ENCODE measurements around the gene GRIN2B. TPM values are rescaled to one million over a fixed set of nuclear protein-coding genes. Genes with fewer than 3 reads are reported as not detected.
A peak's percentile ranks its signal among the peaks of the same experiment; 100 is the strongest.

Gene GRIN2B
- polyA plus RNA-seq, 4 donors = 0.22 to 0.99 (median 0.92) TPM

DNA sequence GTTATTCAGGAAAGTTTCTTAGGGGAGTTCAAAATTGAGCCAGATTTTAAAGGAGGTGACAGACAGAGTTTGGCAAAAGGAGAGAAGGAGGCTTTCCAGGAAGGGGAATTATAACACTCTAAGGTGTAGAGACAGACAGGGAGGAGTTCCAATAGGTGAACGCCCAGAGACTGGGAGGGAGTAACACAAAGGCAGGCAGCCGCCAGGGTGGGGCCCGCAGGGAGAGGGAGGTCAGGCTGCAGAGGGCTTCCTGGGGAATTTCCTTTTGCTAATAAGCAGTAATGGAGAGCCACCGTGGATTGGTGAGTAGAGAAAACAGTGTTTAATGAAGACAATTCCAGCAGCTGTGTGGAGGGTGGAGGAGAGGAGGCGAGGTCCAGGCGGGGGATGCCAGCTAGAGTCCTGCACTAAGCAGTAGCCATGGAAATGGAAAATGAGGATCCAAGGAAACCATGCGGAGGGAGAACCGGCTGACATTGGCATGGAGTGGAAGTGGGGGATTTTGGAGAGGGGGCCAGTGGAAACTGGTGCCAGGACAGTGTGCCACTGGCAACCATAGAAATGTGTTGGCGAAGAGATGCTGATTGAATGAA, 22.2 kb downstream of the GRIN2B start:
- no peak for DNase-seq (ENCODE audit: low read depth in 4 of 4, low spot score in 3 of 4)

DNA sequence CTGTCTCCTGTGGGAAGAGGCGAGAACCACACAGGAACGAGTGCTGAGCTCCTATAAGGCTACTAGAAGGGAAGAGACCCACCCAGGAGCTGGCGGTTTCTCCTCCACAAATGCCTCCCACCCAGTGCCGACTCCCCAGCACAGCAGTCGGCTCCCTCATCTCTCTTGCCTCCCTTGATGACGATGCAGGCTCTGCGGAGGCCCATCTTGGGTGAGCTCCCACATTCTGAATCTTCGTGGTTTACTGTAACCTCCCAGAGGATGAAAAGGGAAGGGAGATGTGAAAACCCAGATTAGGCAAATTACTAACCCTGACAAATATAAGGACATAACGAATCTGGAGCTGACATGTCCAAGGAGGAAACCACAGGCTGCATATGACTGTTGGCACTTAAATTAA, 23.8 kb downstream of the GRIN2B start:
- no peak for DNase-seq (ENCODE audit: low read depth in 4 of 4, low spot score in 3 of 4)

DNA sequence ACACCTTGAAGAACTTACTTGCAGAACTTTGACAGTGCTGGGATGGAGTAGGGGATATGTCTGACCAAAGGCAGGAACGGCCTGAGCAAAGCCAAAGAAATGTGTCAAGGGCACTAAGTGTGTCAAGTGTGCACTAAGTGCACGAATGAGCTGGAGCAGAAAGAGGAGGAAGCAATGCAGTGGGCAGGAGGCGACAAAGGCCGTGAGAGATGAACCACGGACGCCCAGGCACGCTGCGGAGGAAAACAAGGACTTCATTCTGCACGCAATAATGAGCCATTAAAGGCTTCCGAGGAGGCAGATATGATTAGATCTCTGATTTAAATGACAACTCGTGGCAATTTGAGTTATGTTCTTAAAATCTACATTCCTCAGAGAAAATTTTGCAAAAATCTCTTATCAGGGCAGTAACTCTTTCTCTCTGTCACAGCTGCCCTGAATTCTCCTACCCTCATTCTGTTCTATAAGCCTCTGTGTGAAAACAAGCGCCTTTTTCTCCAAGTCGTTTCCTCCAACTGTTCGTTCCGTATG, 25.3 kb downstream of the GRIN2B start:
- no peak for DNase-seq (ENCODE audit: low read depth in 4 of 4, low spot score in 3 of 4)

DNA sequence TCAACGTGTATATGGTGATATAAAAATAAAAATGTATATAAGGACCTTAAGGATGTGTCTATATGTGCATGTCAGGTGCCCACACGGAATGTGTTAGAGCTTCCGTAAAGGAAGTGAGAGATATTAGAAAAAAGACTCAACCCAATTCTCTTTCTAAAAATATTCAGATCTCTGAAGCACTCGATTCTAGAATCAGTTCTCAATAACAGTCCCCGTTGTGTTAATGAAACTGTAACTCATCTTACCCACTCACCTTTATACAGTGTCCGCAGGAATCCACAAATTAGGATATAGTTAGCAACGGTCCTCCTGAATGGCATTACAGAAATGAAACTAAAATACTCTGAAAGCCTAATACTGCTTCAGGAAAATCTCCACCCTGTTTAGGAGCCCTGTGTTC, 29.3 kb downstream of the GRIN2B start:
- DNase-seq (ENCODE audit: low read depth in 4 of 4, low spot score in 3 of 4) = no peak

DNA sequence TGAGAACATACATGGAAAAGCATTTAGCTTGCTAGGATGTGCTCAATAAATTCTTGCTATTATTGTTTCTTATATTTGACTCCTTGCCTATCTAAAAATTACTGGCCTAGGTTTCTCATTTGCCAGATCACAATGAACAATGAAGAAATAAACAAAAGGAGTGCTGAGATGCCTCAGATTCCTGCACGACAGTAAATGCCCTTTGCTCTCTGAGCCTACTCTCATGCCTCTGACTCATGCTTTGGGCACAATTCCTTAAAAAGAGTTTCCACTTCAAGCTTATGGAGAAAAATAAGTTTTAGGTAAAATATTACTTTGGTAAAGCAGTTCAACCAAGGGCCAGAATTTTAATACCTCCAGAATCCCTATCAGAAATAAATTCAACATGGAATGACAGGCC, 30.9 kb downstream of the GRIN2B start:
- DNase-seq (ENCODE audit: low read depth in 4 of 4, low spot score in 3 of 4) = no peak

DNA sequence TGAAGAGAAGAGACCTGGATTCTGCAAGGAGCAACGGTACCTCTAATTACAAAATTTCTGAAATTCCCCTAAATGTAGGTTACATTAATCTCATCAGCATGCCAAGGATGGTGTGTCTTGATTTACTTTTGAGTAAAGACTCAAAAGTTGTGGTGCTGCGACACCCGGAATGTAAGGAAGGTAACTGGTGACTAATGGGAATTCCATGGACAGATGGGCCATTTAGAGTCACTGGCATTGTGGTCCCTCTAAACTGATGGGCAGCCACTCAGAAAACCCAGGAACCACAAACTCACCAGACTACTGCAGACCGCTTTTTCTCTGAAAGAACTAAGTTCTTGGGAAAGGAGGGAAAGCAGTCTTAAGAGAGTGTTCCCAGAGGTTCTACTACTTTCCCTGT, 32.8 kb downstream of the GRIN2B start:
- DNase-seq (ENCODE audit: low read depth in 4 of 4, low spot score in 3 of 4) = no peak

DNA sequence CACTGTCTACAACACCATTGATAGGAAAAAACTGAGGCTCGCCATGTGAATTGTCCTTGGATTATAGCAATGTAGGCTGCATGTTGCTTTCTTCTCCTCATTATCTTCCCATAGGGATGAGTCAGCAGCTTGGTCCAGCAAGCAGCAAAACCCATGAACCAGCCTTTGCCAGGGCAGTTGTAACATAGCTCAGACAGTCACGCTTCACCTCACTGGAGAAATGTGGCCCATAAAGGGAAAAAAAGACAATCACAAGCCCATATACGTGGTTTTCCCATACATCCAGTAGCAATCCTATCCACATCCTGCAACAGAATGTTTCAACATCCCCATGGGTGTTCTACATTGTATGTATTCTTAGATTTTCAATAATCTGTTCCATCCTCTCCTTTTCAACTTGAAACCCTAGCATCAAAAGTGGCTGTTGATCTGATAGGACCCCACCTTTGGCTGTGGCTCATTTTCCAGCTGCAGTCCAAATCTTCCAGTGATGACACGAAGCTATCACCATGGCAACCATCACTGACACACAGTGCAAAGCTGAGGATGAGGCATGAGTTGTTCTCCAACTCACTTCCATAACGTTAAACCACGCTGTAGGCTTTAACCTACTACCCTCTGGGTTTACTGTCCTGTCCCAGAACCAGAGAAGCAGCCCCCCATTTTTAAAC, 34.0 kb downstream of the GRIN2B start:
- peak in 2 of 4 donors; percentile 24 to 26 for DNase-seq (ENCODE audit: low read depth in 4 of 4, low spot score in 3 of 4)

DNA sequence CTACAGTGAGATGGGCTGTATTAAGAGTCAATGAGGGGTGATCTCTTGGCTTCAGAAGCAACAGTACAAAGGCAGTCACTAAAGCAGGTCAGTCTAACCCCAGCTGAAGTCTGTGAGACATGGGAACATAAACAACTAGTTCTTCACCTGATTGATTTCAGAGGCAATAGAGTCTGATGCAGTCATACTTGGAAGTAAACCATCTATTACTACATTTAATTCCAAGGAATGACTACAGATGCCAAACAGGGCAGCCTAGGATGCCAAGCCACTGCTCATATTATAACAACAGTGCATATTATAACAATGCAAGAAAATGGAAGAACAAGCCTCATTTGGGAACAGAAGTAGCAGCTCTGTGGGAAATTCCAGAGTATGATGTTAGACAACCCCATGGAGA, 35.8 kb downstream of the GRIN2B start:
- no peak for DNase-seq (ENCODE audit: low read depth in 4 of 4, low spot score in 3 of 4)

DNA sequence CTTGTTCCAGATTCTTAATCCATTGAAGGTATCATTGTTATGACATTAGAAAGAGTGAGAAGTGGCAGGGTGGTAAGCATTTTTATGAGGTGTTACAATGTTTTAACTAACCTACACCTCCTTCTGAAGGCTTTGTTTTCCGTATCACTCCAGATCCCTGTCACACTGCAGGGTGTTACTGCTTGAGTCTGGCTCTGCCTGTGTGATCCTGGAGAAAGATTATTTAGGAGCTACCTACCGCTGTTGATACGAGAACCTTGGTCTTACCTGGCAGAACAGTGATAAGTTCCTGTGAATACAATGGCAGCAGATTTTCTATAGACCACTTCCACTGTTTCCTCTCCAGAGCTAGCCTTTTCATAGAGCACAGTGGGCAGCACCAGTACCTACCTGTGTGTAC, 36.2 kb downstream of the GRIN2B start:
- no peak for DNase-seq (ENCODE audit: low read depth in 4 of 4, low spot score in 3 of 4)

DNA sequence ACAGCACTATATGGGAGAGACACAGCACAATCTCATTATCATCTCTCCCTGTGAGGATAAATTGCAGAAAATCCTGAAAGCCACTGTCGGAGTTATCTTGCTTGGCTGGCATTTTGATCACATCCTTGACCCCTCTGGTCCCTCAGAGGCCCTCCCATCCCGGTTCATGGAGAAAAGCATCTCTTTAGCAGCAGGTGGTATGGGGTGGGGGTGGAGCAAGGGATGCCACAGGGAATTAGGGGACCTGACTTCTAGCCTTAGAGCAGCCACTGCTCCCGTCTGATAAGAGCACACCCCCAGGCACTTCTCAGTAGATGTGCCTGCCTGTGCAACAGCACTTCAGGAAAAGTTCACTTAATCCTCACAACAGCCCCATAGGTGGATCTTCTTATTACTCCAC, 38.6 kb downstream of the GRIN2B start:
- no peak for DNase-seq (ENCODE audit: low read depth in 4 of 4, low spot score in 3 of 4)

DNA sequence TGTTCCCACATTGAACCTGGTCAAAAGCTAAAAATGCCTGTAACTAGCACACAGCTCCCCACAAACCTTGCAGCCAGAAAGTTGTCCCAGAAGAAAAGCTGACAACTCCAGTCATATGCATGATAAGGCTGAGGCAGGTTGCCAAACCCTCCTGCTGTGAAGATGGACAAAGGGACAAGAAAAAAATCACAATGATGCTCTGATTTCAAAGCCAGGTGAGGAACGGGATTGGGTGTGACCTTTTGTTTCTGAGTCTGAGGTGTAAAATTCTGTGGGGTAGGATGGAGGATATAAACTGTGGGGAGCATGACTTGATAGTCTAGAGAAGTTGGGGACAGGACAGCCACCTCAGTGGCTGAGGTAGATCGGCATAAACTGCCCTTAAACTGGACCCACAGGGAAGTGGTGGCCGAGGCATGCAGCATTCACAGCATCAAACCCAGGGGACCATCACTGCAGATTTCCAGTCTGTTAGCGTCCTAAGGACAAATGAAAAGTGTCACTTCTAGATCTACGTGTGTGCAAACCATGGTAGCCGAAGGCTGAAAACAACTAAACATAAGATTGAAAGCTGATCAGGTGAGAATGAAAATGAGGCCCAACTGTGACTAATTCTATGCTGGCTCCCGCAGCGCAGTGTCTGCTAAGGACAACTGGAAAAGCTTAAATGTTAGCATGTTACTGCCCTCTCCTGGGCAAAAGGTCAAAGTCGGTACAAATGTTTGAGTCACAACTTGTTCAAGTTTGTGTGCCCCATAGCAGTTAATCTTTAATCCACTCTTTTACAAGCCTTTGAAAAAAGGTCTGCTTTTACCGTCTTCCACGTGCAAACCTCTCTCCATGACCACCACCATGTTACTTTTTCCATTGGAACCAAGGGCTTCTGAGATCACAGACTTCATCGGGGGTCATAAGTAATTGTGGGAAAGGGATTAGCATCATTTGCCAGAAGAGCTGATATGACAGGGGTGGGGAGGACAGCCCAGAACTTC, 39.8 kb downstream of the GRIN2B start:
- DNase-seq (ENCODE audit: low read depth in 4 of 4, low spot score in 3 of 4) = peak in 3 of 4 donors; percentile 52 to 68 (median 65)

DNA sequence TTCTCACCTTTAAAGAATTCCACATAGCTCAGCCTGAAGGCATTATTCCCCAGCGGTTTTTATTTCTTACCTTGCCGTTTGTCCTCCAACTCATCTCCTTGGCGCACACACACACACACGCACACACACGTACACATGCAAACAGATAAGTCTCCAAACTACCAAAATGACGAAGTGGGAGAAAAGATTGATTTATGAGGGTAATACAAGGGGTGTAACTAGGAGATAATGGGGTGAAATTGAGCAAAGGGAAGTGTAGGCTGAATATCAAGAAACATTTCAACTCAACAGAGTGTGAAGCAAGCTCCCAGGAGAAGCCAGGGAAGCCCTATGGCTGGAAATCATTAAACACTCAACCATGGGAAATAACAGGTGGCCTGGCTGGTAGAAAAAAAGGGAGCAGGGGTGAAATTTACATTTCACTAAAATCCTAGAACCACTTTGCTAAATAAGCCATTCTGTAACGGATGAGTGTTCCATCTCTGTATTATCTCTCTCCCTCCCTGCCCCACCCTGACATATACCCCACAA, 41.0 kb downstream of the GRIN2B start:
- DNase-seq (ENCODE audit: low read depth in 4 of 4, low spot score in 3 of 4) = peak in 2 of 4 donors; percentile 16 to 32

DNA sequence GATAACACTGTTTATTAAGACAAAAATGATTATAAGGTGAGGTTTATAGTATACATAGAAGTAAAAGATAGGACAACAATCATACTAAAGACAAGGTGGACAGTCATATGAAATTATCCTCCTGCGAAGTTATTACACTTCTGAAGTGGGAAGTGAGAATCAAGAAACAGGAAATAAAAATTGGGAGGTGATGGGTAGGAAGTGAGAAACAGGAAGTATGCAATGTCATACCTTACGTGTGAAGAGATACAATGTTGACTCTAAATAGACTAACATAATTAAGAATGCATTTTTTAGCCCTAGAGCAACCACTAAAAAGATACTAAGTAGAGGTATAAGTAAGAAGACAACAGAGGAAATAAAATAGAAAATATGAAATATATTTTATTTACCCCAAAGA, 43.7 kb downstream of the GRIN2B start:
- DNase-seq (ENCODE audit: low read depth in 4 of 4, low spot score in 3 of 4) = no peak

DNA sequence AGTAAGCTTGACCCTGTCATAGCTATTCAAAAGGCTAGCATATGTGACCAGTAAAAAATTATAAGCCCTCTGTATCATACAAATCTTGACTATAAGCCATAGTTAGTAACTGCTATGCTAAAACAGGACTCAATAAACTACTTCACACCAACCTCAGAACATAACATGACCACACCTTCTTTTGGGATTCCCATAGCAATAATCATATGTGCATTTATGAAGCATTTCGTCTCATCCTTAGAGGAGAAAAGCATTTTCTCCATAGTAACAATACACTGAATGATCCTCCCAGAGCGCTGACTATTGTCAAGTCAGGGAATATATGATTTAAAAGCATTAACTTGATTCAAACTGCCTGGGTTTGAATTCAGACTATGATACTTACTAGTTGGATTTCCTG, 46.2 kb downstream of the GRIN2B start:
- no peak for DNase-seq (ENCODE audit: low read depth in 4 of 4, low spot score in 3 of 4)

Data from left renal pelvis (tissue), 4 donors.